HG02610 (cell line): ENCODE data around the gene GALNT6.
"Not testable (repeated sequence)": the region's sequence is repeated elsewhere in the genome, so short reads cannot be mapped to it uniquely, and the experiment has no call there.

Experiments
- ATAC-seq: cut with Tn5 transposase; IDR thresholded peaks from one replicate; pipeline ENCODE4 v1.9.1; 2021; ENCODE audit warnings: mild to moderate bottlenecking, moderate library complexity; ENCODE audit not compliant: unreplicated experiment

The GALNT6 gene

GRCh38 chr12:51359851-51360250 is 31.4 kb downstream of the GALNT6 start:
- no peak for ATAC-seq

GRCh38 chr12:51358496-51358895 is 32.7 kb downstream of the GALNT6 start:
- no peak for ATAC-seq

GRCh38 chr12:51357374-51358047 is 33.7 kb downstream of the GALNT6 start:
- peak; percentile 65 for ATAC-seq

- no peak for ATAC-seq
These were observed 39.2 kb downstream of the GALNT6 start for GRCh38 chr12:51351913-51352532.

- no peak for ATAC-seq
These were observed 42.2 kb downstream of the GALNT6 start for GRCh38 chr12:51349026-51349425.

- ATAC-seq, result no peak
These were observed 43.1 kb downstream of the GALNT6 start for GRCh38 chr12:51348116-51348515.

- ATAC-seq, result no peak
These were observed 44.6 kb downstream of the GALNT6 start, which contains the start of gene CELA1 for GRCh38 chr12:51346581-51346980. TSS of gene CELA1 (minus strand) at chr12:51346679. CDS start at chr12:51346638, 41 bp downstream.

- ATAC-seq, result no peak
These were observed 45.5 kb downstream of the GALNT6 start for GRCh38 chr12:51345681-51346080.

- ATAC-seq, result no peak
These were observed 48.0 kb downstream of the GALNT6 start for GRCh38 chr12:51343201-51343600.

- ATAC-seq, result no peak
These were observed 48.8 kb downstream of the GALNT6 start for GRCh38 chr12:51342416-51342815.

- no peak for ATAC-seq
These were observed 49.8 kb downstream of the GALNT6 start for GRCh38 chr12:51341251-51342007.

GRCh38 chr12:51339750-51340149 is 51.5 kb downstream of the GALNT6 start:
- no peak for ATAC-seq

GRCh38 chr12:51337336-51337735 is 53.9 kb downstream of the GALNT6 start:
- not testable (repeated sequence) for ATAC-seq

GRCh38 chr12:51335931-51336330 is 55.3 kb downstream of the GALNT6 start:
- ATAC-seq, result no peak

- ATAC-seq, result no peak
These were observed 56.4 kb downstream of the GALNT6 start for GRCh38 chr12:51334764-51335163.

- ATAC-seq, result no peak
These were observed 57.7 kb downstream of the GALNT6 start for GRCh38 chr12:51333536-51333935.

GRCh38 chr12:51330186-51330585 is 61.0 kb downstream of the GALNT6 start:
- ATAC-seq, result no peak

- no peak for ATAC-seq
These were observed 61.5 kb downstream of the GALNT6 start for GRCh38 chr12:51329742-51330141.

- ATAC-seq, result no peak
These were observed 62.6 kb downstream of the GALNT6 start for GRCh38 chr12:51328587-51328986.

GRCh38 chr12:51326698-51327439 is 64.3 kb downstream of the GALNT6 start:
- ATAC-seq, result peak; percentile 37

- ATAC-seq, result no peak
These were observed 66.3 kb downstream of the GALNT6 start for GRCh38 chr12:51324953-51325352.
